T-helper 9 cell (primary cell): ENCODE data around the gene THRAP3.
"Not testable (repeated sequence)": the region's sequence is repeated elsewhere in the genome, so short reads cannot be mapped to it uniquely, and the experiment has no call there.

Experiments
- DNase-seq: peaks from one replicate; pipeline ENCODE4 v3.0.0-alpha.2; 2020
- total RNA-seq, 2 donors: gene quantifications; one replicate each; lab custom pipeline; 2026; lab: John Stamatoyannopoulos, UW

THRAP3 gene, protein sequence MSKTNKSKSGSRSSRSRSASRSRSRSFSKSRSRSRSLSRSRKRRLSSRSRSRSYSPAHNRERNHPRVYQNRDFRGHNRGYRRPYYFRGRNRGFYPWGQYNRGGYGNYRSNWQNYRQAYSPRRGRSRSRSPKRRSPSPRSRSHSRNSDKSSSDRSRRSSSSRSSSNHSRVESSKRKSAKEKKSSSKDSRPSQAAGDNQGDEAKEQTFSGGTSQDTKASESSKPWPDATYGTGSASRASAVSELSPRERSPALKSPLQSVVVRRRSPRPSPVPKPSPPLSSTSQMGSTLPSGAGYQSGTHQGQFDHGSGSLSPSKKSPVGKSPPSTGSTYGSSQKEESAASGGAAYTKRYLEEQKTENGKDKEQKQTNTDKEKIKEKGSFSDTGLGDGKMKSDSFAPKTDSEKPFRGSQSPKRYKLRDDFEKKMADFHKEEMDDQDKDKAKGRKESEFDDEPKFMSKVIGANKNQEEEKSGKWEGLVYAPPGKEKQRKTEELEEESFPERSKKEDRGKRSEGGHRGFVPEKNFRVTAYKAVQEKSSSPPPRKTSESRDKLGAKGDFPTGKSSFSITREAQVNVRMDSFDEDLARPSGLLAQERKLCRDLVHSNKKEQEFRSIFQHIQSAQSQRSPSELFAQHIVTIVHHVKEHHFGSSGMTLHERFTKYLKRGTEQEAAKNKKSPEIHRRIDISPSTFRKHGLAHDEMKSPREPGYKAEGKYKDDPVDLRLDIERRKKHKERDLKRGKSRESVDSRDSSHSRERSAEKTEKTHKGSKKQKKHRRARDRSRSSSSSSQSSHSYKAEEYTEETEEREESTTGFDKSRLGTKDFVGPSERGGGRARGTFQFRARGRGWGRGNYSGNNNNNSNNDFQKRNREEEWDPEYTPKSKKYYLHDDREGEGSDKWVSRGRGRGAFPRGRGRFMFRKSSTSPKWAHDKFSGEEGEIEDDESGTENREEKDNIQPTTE
- total RNA-seq = 149 to 303 reads per million in 2 donors

DNA sequence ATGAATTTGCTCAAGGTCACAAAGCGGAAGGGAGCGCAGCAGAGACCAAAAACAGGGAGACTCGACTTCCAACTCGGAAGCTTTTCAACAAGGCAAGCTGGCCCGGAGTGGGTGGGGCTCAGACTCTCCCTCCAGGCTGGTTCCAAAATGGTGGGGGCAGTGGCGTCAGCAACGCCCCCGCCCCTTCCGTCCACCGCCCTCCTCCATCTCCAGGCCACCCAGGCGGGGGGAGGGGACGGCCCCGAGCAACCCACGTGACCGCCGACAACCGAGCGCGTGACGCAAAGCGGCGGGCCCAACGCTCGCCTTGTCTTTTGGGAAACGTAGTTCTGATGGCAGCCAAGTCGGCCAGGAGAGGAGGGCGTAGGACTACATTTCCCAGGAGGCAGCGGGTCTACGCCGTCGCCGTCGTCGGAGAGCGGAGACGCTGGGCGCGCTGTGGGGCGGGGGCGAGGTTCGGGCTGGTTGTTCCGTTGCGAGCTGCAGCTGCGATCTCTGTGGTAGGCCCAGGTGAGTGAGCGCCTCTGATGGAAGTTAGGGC is at the start of gene THRAP3:
Gene THRAP3 (plus strand): TSS at position 448 of the 541 bp plus-strand sequence. CDS start 58,121 bp downstream, outside the sequence.
- DNase-seq = peak; percentile 99

GRCh38 chr1:36174713-36175112 is 49.5 kb upstream of the THRAP3 start:
- no peak for DNase-seq

- no peak for DNase-seq
Measured at GRCh38 chr1:36175137-36176095, 48.8 kb upstream of the THRAP3 start.

DNA sequence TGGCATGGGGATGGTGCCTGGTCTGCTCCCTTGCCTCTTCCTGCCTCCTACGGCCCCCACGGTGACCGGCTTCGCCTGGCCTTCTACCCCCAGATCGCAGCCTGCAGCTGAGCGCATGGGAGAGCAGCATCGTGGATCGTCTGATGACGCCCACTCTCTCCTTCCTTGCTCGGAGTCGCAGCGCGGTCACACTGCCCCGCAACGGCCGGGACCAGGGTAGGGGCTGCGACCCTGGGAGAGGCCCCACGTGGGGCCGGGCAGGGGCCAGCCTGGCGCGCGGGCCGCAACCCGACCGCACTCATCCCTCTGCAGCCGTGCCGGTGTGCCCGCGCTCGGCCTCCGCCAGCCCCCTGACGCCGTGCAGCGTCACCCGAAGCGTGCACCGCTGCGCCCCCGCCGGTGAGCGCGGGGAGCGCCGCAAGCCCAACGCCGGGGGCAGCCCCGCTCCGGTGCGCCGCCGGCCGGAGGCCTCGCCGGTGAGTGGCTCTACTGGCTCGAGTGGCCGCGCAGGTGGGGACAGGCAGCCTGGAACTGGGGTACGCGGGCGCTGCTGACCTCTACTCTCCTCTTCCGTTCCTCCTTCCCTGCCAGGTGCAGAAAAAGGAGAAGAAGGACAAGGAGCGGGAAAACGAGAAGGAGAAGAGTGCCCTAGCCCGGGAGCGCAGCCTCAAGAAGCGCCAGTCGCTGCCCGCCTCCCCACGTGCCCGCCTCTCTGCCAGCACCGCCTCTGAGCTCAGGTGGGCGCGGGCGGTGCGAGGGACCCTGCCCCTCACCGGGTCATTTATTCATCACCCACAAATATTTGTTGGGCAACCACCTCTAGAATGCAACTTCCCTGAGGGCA is 47.9 kb upstream of the THRAP3 start:
- DNase-seq = no peak

- DNase-seq = no peak
Measured at GRCh38 chr1:36177589-36178431, 46.4 kb upstream of the THRAP3 start.

DNA sequence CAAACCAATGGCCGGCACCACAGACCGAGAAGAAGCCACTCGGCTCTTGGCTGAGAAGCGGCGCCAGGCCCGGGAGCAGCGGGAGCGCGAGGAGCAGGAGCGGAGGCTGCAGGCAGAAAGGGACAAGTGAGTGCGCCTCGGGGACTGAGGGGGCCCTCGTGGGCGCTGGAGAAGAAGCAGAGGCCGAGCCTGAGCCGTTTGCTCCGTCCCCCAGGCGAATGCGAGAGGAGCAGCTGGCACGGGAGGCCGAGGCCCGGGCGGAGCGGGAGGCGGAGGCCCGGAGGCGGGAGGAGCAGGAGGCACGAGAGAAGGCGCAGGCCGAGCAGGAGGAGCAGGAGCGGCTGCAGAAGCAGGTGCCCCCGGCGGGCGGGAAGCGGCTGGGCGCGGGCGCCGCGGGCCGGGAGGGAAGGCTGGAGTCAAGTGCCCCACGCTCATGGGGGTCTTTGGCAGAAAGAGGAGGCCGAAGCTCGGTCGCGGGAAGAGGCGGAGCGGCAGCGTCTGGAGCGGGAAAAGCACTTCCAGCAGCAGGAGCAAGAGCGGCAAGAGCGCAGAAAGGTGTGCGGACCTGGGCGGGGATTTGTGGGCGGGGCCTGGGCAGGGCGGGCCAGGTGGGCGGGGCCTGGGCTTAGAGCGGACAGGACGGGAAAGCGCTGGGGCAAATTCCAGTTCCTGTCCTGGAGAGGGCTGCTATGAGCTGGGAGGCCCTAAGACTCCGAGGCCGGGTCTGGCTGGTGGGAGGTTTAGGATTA is 45.6 kb upstream of the THRAP3 start:
- no peak for DNase-seq

- DNase-seq = no peak
Measured at GRCh38 chr1:36179220-36179600, 45.0 kb upstream of the THRAP3 start.

GRCh38 chr1:36182734-36183133 is 41.5 kb upstream of the THRAP3 start:
- no peak for DNase-seq

- no peak for DNase-seq
Measured at GRCh38 chr1:36183309-36183856, 40.9 kb upstream of the THRAP3 start.

- DNase-seq = peak; percentile 68
Measured at GRCh38 chr1:36187800-36188593, 36.2 kb upstream of the THRAP3 start.

- not testable (repeated sequence) for DNase-seq
Measured at GRCh38 chr1:36196805-36197204, 27.4 kb upstream of the THRAP3 start.

GRCh38 chr1:36198641-36199040 is 25.6 kb upstream of the THRAP3 start:
- no peak for DNase-seq

GRCh38 chr1:36199934-36200741 is 24.1 kb upstream of the THRAP3 start:
- no peak for DNase-seq

- no peak for DNase-seq
Measured at GRCh38 chr1:36203027-36203553, 21.2 kb upstream of the THRAP3 start.

DNA sequence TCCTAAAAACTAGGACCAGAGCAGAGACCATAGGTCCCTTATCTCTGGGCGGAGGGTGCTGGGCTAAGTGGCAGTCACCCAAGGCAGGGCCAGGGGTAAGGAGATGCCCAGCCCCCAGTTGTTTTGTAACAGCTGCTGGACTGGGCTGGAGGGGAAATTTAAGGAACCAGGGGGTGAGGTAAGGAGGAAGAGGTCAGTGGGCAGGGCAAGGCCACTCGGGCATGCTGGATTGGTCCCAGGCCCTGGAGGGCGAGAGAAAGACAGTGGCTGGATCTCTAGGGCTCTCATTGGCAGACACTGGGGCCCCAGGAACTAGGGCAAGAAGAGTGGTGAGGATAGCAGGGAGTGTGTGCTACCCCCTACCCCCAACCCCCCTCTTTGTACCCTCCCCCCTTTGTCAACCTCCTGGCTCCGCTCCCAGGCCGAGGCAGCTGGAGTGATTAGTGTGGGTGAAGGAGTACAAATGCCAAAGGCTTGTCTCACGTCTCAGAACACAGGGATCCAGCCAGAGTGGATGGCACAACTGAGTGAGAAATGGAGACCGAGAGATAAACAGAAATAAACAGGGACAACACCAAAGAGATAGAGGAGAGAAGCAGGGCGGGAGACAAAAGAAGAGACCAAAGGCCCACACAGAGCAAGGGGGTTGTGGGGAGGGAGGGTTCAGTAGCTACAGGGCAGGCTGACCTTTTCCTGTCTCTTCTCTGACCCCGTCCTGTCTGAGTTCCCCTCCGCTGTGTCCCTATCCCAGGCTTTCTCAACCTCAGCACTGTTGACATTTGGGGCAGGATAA is 20.5 kb upstream of the THRAP3 start:
- DNase-seq = no peak

DNA sequence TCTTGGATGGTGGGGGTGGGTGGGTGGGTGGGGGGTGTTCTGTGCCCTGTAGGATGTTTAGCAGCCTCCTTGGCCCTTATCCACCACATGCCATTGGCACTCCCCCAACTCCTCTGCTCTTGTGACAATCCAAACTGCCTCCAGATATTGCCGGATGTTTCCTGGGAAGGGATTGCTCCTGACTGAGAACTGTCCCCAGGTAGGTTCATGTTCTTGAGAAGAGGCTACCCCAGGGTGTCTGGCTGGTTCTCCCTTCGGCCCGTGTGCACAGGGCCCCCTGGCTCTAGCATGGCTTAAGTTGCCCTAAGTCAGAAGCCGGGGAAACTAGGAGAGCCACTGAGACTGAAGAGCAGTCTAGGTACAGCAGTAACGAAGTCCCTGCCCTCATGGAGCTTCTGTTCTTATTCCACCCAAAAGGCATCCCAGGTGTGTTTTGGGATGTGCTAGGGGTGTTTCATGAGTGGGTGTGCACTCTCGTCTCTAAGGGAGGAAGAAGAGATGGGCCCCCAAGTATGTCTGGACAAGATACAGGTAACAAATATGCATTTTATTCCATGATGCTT is 19.8 kb upstream of the THRAP3 start:
- DNase-seq = no peak
